Ascending aorta (tissue), 2 donors: Measurements from ENCODE around the gene FGF12. TPM values are rescaled to one million over a fixed set of nuclear protein-coding genes. Genes with fewer than 3 reads are reported as not detected.

Experiments used
- DNase-seq, 2 donors: peaks; one replicate each; pipeline ENCODE4 v3.0.0-alpha.2; 2019; ENCODE audit warnings: low spot score in 2 of 2
- H3K27ac ChIP-seq, 2 donors: fragments of 200-600 bp; sonication (generic); one replicate each; pipeline ENCODE4 v1.5.1; 2016 to 2017; ENCODE audit warnings: mild to moderate bottlenecking in 1 of 2
- H3K27me3 ChIP-seq: fragments of 200-600 bp; sonication (generic); one replicate; pipeline ENCODE4 v1.5.1; 2017
- H3K36me3 ChIP-seq, 2 donors: fragments of 200-600 bp; sonication (generic); one replicate each; pipeline ENCODE4 v1.5.1; 2016
- H3K4me1 ChIP-seq, 2 donors: fragments of 200-600 bp; sonication (generic); one replicate each; pipeline ENCODE4 v1.5.1; 2016 to 2017; ENCODE audit warnings: mild to moderate bottlenecking in 1 of 2
- H3K4me3 ChIP-seq, 2 donors: fragments of 200-600 bp; sonication (generic); one replicate each; pipeline ENCODE4 v1.5.1; 2016 to 2017; ENCODE audit warnings: mild to moderate bottlenecking in 1 of 2
- H3K9me3 ChIP-seq, 2 donors: fragments of 200-600 bp; sonication (generic); one replicate each; pipeline ENCODE4 v1.5.1; 2016
- CTCF ChIP-seq, 3 experiments: fragments of 200-600 bp in 2 of 3; fragments of 450-650 bp in 1 of 3; sonication (generic) in 2 of 3; IDR thresholded peaks; one replicate each; pipeline ENCODE4 v1.5.1; 2016 to 2019; ENCODE audit warnings: antibody characterized with exemption in 3 of 3, mild to moderate bottlenecking in 1 of 3, moderate library complexity in 1 of 3
- intact Hi-C: fragments of 100-400 bp; cut with DNase I; formaldehyde crosslinking; loops from one replicate; pipeline ENCODE4 v1.15.1; 2023
- total RNA-seq: library from RNA; depleted of rRNA; stranded (reverse); fragments of >200 nt; gene quantifications from one replicate; pipeline ENCODE4 v1.1.0, GENCODE V29; 2016

FGF12 gene
- total RNA-seq, 1 donor from 2014 or later = 0.43 TPM

- no peak for TF ChIP-seq CTCF (IDR thresholded peaks at IDR 0.05)
- DNase-seq = no peak
- H3K27me3 ChIP-seq = no peaks in the 10 kb centered on the region
- no peaks in the 10 kb centered on the region for H3K9me3 ChIP-seq
- no peak overlapping the region for H3K27ac ChIP-seq
- H3K36me3 ChIP-seq = no peaks in the 10 kb centered on the region
- no peaks in the 10 kb centered on the region for H3K4me1 ChIP-seq
- no peak overlapping the region for H3K4me3 ChIP-seq
- intact Hi-C loops = no loop called here
These were observed 503.5 kb downstream of the FGF12 start for GRCh38 chr3:192223815-192224214.

DNA sequence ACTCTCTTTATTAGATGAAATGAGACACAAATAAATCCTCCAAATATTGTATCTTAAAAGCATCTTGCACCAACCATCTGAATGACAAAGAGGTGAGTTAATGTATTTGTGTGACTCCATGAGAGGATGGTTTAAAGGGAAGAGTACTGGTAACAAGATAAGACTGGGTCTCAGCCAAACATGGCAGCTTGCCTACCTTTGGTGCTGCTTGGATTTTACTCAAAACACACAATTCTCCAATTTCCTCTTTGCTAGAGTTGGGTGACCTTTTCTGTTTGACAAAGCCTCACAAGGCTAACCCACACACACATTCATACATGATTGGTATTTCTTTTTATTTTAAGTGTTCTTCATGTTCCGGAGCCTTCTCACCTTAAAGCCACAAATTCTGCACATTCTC is 506.4 kb downstream of the FGF12 start:
- no peak for TF ChIP-seq CTCF (IDR thresholded peaks at IDR 0.05)
- intact Hi-C loops = no loop called here
- DNase-seq = no peak
- H3K36me3 ChIP-seq = no peaks in the 10 kb centered on the region
- no peaks in the 10 kb centered on the region for H3K4me1 ChIP-seq
- no peaks in the 10 kb centered on the region for H3K27me3 ChIP-seq
- H3K27ac ChIP-seq = no peak overlapping the region
- no peak overlapping the region for H3K4me3 ChIP-seq
- no peaks in the 10 kb centered on the region for H3K9me3 ChIP-seq

DNA sequence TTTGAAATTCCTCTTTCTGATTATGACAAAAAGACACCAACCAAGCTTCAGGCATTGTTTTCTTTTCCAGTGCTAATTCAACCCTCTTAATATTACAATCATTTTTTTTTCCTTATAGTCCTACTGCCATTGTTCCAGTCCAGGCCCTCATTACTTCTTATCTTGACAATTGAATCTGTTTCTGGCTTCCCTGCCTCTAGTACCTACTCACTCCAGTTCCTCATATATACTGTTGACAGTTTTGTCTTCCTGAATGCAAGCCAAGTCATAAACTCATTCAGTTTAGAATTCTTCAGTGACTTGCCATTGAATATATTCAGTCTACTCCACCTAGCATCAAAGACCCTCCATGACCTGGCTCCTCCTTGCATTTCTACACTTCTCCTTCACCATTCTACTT is 507.4 kb downstream of the FGF12 start:
- Histone ChIP-seq H3K4me1 (no peaks in the 10 kb centered on the region), H3K9me3 (no peaks in the 10 kb centered on the region), H3K27me3 (no peaks in the 10 kb centered on the region), H3K36me3 (no peaks in the 10 kb centered on the region), H3K27ac (no peak overlapping the region), H3K4me3 (no peak overlapping the region)
- DNase-seq = no peak
- intact Hi-C loops = no loop called here
- TF ChIP-seq CTCF (IDR thresholded peaks at IDR 0.05) = no peak

DNA sequence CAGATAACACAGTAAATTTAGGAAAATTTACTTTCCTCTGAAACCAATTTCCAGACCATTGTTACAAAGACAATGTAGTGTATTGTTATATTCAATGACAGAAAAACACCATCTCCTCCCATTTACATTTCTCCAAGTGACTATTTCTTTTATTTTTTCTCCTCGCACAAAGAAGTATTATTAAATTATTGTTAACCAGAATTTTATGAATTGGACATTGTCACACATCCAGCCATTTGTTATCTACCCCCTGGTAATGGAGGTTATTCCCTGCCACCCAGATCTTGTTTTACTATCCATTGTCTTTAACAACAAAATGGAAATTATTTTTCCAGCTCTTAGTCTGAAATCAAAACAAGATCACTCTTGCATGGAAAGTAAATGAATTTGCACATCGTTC is 511.3 kb downstream of the FGF12 start:
- no peak for DNase-seq
- Histone ChIP-seq H3K27ac (no peak overlapping the region), H3K4me3 (no peak overlapping the region), H3K36me3 (no peaks in the 10 kb centered on the region), H3K27me3 (no peaks in the 10 kb centered on the region), H3K9me3 (no peaks in the 10 kb centered on the region), H3K4me1 (no peaks in the 10 kb centered on the region)
- intact Hi-C loops = no loop called here
- TF ChIP-seq CTCF (IDR thresholded peaks at IDR 0.05) = no peak

- H3K4me1 ChIP-seq = no peaks in the 10 kb centered on the region
- H3K36me3 ChIP-seq = no peaks in the 10 kb centered on the region
- intact Hi-C loops = no loop called here
- H3K27me3 ChIP-seq = no peaks in the 10 kb centered on the region
- H3K4me3 ChIP-seq = no peak overlapping the region
- TF ChIP-seq CTCF (IDR thresholded peaks at IDR 0.05) = no peak
- no peak for DNase-seq
- H3K9me3 ChIP-seq = no peaks in the 10 kb centered on the region
- H3K27ac ChIP-seq = no peak overlapping the region
These were observed 514.4 kb downstream of the FGF12 start for GRCh38 chr3:192212979-192213378.

DNA sequence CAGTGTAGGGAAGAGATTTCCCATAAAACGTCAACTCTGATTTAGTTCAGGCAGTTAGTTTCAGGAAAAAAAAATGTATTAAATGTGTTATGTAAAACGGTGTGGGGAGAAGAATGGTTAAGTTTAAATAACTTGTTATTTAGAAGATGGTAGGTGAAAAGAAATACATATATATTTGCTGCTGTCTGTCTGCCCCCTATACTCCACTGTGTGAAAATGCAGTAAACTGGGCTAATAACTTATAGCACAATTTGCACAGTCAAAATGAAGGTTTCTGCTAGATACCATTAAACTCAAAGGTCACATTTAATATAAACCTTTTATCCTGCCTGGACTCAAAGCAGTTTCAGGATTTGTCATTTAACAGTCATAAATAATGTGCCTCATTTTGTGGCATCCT is 515.0 kb downstream of the FGF12 start:
- Histone ChIP-seq H3K27me3 (no peaks in the 10 kb centered on the region), H3K36me3 (no peaks in the 10 kb centered on the region), H3K4me1 (no peaks in the 10 kb centered on the region), H3K4me3 (no peak overlapping the region), H3K27ac (no peak overlapping the region), H3K9me3 (no peaks in the 10 kb centered on the region)
- no peak for TF ChIP-seq CTCF (IDR thresholded peaks at IDR 0.05)
- no peak for DNase-seq
- intact Hi-C loops = no loop called here
